CD4-positive, alpha-beta T cell (primary cell): Measurements from ENCODE around the gene KCTD3. TPM values are rescaled to one million over a fixed set of nuclear protein-coding genes. Genes with fewer than 3 reads are reported as not detected.
A peak's percentile ranks its signal among the peaks of the same experiment; 100 is the strongest.

Experiments used
- ATAC-seq: fragments of 200-7000 bp; cut with Tn5 transposase; one replicate; pipeline ENCODE4 v1.10.0; 2022; ENCODE audit warnings: mild to moderate bottlenecking; ENCODE audit not compliant: poor library complexity
- CTCF ChIA-PET: fragments of 350-600 bp; sonication (Branson Sonifier 250); formaldehyde crosslinking; loops from one replicate; lab custom pipeline; 2021; ENCODE audit warnings: antibody characterized with exemption, inconsistent platforms; lab: Charles Lee
- POLR2A ChIA-PET: fragments of 350-600 bp; sonication (Branson Sonifier 250); formaldehyde crosslinking; loops from one replicate; lab custom pipeline; 2021; ENCODE audit warnings: antibody characterized with exemption, inconsistent platforms; lab: Charles Lee
- DNase-seq, 14 experiments: peaks; one replicate each; pipeline ENCODE4 v3.0.0-alpha.2; 2013 to 2020; ENCODE audit warnings: mixed read lengths in 2 of 14
- H3K27ac ChIP-seq, 2 donors: one replicate each; pipeline versions ENCODE4 v1.5.1 to v1.7.0; 2013; ENCODE audit warnings: low read length in 2 of 2, low read depth in 1 of 2, mild to moderate bottlenecking in 1 of 2
- H3K27me3 ChIP-seq, 2 experiments: 1 replicate in 1 of 2; 2 replicates in 1 of 2; pipeline versions ENCODE4 v1.6.1 to v1.7.0; 2013; ENCODE audit warnings: low read length in 2 of 2, control low read depth in 1 of 2, mild to moderate bottlenecking in 1 of 2, moderate library complexity in 1 of 2; ENCODE audit not compliant: insufficient read depth in 2 of 2, control insufficient read depth in 1 of 2
- H3K36me3 ChIP-seq: one replicate; pipeline ENCODE4 v1.6.1; 2013; ENCODE audit warnings: low read length, control low read depth; ENCODE audit not compliant: insufficient read depth
- H3K4me1 ChIP-seq: one replicate; pipeline ENCODE4 v1.6.1; 2013; ENCODE audit warnings: low read length, control low read depth; ENCODE audit not compliant: insufficient read depth
- H3K4me3 ChIP-seq: one replicate; pipeline ENCODE4 v1.5.1; 2013; ENCODE audit warnings: mild to moderate bottlenecking, low read length, moderate library complexity
- H3K9me3 ChIP-seq, 2 experiments: 1 replicate in 1 of 2; 2 replicates in 1 of 2; pipeline versions ENCODE4 v1.6.1 to v1.7.0; 2013; ENCODE audit warnings: low read length in 2 of 2, mild to moderate bottlenecking in 2 of 2, control low read depth in 1 of 2, moderate library complexity in 1 of 2; ENCODE audit not compliant: control insufficient read depth in 1 of 2, insufficient read depth in 1 of 2
- H3K27ac Mint-ChIP-seq: one replicate; pipeline ENCODE4 v1.8.0; 2020; ENCODE audit warnings: mixed read lengths
- H3K27me3 Mint-ChIP-seq: one replicate; pipeline ENCODE4 v1.8.0; 2021; ENCODE audit warnings: mixed read lengths
- H3K36me3 Mint-ChIP-seq: one replicate; pipeline ENCODE4 v1.8.0; 2021; ENCODE audit warnings: low read depth, mixed read lengths
- H3K4me1 Mint-ChIP-seq: one replicate; pipeline ENCODE4 v1.8.0; 2021; ENCODE audit warnings: low read depth, mixed read lengths
- H3K4me3 Mint-ChIP-seq: one replicate; pipeline ENCODE4 v1.8.0; 2020; ENCODE audit warnings: mild to moderate bottlenecking, mixed read lengths
- H3K9me3 Mint-ChIP-seq: one replicate; pipeline ENCODE4 v1.8.0; 2020; ENCODE audit warnings: mixed read lengths
- CTCF ChIP-seq: fragments of 200-600 bp; IDR thresholded peaks from one replicate; pipeline ENCODE4 v1.8.0; 2022; ENCODE audit warnings: antibody characterized with exemption, mild to moderate bottlenecking
- intact Hi-C, 2 experiments: fragments of 100-400 bp; cut with DNase I in 1 of 2; cut with micrococcal nuclease in 1 of 2; formaldehyde crosslinking; loops; one replicate each; pipeline versions ENCODE4 v1.15.1 to v1.9.0; 2023 to 2025; cut with DNase I, micrococcal nuclease
- total RNA-seq, 174 experiments: library from RNA in 2 of 174; stranded (reverse) in 2 of 174; gene quantifications; one replicate each; pipeline ENCODE4 v1.2.3 and lab custom pipeline; 2021 to 2026

Gene KCTD3
- total RNA-seq, 2 experiments from 2014 or later, result 3.0 to 4.8 TPM

GRCh38 chr1:215526147-215526845 is 40.8 kb upstream of the KCTD3 start:
- Histone ChIP-seq H3K4me1 (no peaks in the 10 kb centered on the region), H3K27ac (no peak overlapping the region), H3K36me3 (no peaks in the 10 kb centered on the region), H3K9me3 (no peaks in the 10 kb centered on the region), H3K4me3 (no peak overlapping the region), H3K27me3 (peaks cover 0 to 6% of the 10 kb centered on the region in 2 experiments)
- peak; percentile 74 for TF ChIP-seq CTCF
- ChIA-PET CTCF (interaction anchor here (1.0 kb wide), 1 partner anchor 898 kb away, joined by 5 read pairs; no protein-coding TSS in a partner anchor), POLR2A (no interaction called here)
- Mint-ChIP-seq H3K27ac (no peak overlapping the region), H3K4me3 (no peak overlapping the region), H3K27me3 (peaks cover 26% of the 10 kb centered on the region), H3K36me3 (no peaks in the 10 kb centered on the region), H3K9me3 (no peaks in the 10 kb centered on the region), H3K4me1 (peaks cover 5% of the 10 kb centered on the region)
- peak in 3 of 14 experiments; percentile 44 to 66 (median 63) for DNase-seq
- peak; percentile 41 for ATAC-seq
- intact Hi-C loops, result loop anchor here (1.0 to 10.0 kb wide), 8 partner anchors 898 to 1311 kb away; no protein-coding TSS in a partner anchor

- H3K4me3 Mint-ChIP-seq, result no peak overlapping the region
- no peak overlapping the region for H3K27ac Mint-ChIP-seq
- H3K9me3 Mint-ChIP-seq, result no peaks in the 10 kb centered on the region
- Histone ChIP-seq H3K4me1 (no peaks in the 10 kb centered on the region), H3K36me3 (no peaks in the 10 kb centered on the region), H3K27me3 (peaks cover 0 to 8% of the 10 kb centered on the region in 2 experiments), H3K27ac (no peak overlapping the region), H3K9me3 (no peaks in the 10 kb centered on the region), H3K4me3 (no peak overlapping the region)
- intact Hi-C loops, result loop anchor here (1.0 to 10.0 kb wide), 8 partner anchors 898 to 1312 kb away; no protein-coding TSS in a partner anchor
- DNase-seq, result no peak
- peaks cover 31% of the 10 kb centered on the region for H3K27me3 Mint-ChIP-seq
- ChIA-PET POLR2A (no interaction called here), CTCF (interaction anchor here (1.0 kb wide), 1 partner anchor 899 kb away, joined by 5 read pairs; no protein-coding TSS in a partner anchor)
- H3K4me1 Mint-ChIP-seq, result peaks cover 5% of the 10 kb centered on the region
- peak; percentile 34 for TF ChIP-seq CTCF
- H3K36me3 Mint-ChIP-seq, result no peaks in the 10 kb centered on the region
- no peak for ATAC-seq
These were observed 40.3 kb upstream of the KCTD3 start for GRCh38 chr1:215526846-215527151.

- Histone ChIP-seq H3K4me1 (no peaks in the 10 kb centered on the region), H3K27me3 (peaks cover 0 to 11% of the 10 kb centered on the region in 2 experiments), H3K9me3 (peaks cover 0 to 4% of the 10 kb centered on the region in 2 experiments), H3K36me3 (no peaks in the 10 kb centered on the region), H3K27ac (no peak overlapping the region), H3K4me3 (no peak overlapping the region)
- POLR2A ChIA-PET, result no interaction called here
- CTCF ChIA-PET, result interaction anchor here (1.7 kb wide), 1 partner anchor 1197 kb away, joined by 4 read pairs; no protein-coding TSS in a partner anchor
- TF ChIP-seq CTCF, result no peak
- Mint-ChIP-seq H3K36me3 (no peaks in the 10 kb centered on the region), H3K4me3 (no peak overlapping the region), H3K9me3 (no peaks in the 10 kb centered on the region), H3K27ac (no peak overlapping the region), H3K27me3 (peaks cover 39% of the 10 kb centered on the region), H3K4me1 (no peaks in the 10 kb centered on the region)
- DNase-seq, result no peak
- intact Hi-C loops, result loop anchor here (5.0 to 10.0 kb wide), 3 partner anchors 1142 to 1314 kb away; no protein-coding TSS in a partner anchor
- ATAC-seq, result no peak
These were observed 38.0 kb upstream of the KCTD3 start for GRCh38 chr1:215529111-215529510.
